HG03039 (cell line): ENCODE data around the gene TWSG1.
A peak's percentile ranks its signal among the peaks of the same experiment; 100 is the strongest.
"Not testable (repeated sequence)": the region's sequence is repeated elsewhere in the genome, so short reads cannot be mapped to it uniquely, and the experiment has no call there.

Experiments
- ATAC-seq: cut with Tn5 transposase; IDR thresholded peaks from one replicate; pipeline ENCODE4 v1.9.1; 2021; ENCODE audit warnings: mild to moderate bottlenecking, moderate library complexity; ENCODE audit not compliant: unreplicated experiment

TWSG1 gene

GRCh38 chr18:9334973-9335696 is 562 bp downstream of the TWSG1 start:
- peak; percentile 35 for ATAC-seq

GRCh38 chr18:9335697-9336045 is 1.1 kb downstream of the TWSG1 start:
- ATAC-seq, result no peak

GRCh38 chr18:9336827-9337226 is 2.3 kb downstream of the TWSG1 start:
- ATAC-seq, result no peak

- no peak for ATAC-seq
Measured at GRCh38 chr18:9337873-9338272, 3.3 kb downstream of the TWSG1 start.

GRCh38 chr18:9340472-9340871 is 5.9 kb downstream of the TWSG1 start:
- ATAC-seq, result no peak

GRCh38 chr18:9343577-9343976 is 9.0 kb downstream of the TWSG1 start:
- ATAC-seq, result no peak

GRCh38 chr18:9346775-9347174 is 12.2 kb downstream of the TWSG1 start:
- no peak for ATAC-seq

GRCh38 chr18:9348079-9348671 is 13.6 kb downstream of the TWSG1 start:
- no peak for ATAC-seq

- no peak for ATAC-seq
Measured at GRCh38 chr18:9348766-9349165, 14.2 kb downstream of the TWSG1 start.

GRCh38 chr18:9353596-9353995 is 19.0 kb downstream of the TWSG1 start:
- ATAC-seq, result peak; percentile 74

- peak; percentile 57 for ATAC-seq
Measured at GRCh38 chr18:9354256-9354655, 19.7 kb downstream of the TWSG1 start.

GRCh38 chr18:9356976-9357375 is 22.4 kb downstream of the TWSG1 start:
- ATAC-seq, result no peak

GRCh38 chr18:9359796-9360195 is 25.2 kb downstream of the TWSG1 start:
- ATAC-seq, result no peak

GRCh38 chr18:9361191-9361590 is 26.6 kb downstream of the TWSG1 start:
- no peak for ATAC-seq

GRCh38 chr18:9362869-9363268 is 28.3 kb downstream of the TWSG1 start:
- no peak for ATAC-seq

GRCh38 chr18:9364242-9364641 is 29.7 kb downstream of the TWSG1 start:
- no peak for ATAC-seq

- no peak for ATAC-seq
Measured at GRCh38 chr18:9365406-9365805, 30.8 kb downstream of the TWSG1 start.

GRCh38 chr18:9366126-9366714 is 31.6 kb downstream of the TWSG1 start:
- ATAC-seq, result no peak

- ATAC-seq, result not testable (repeated sequence)
Measured at GRCh38 chr18:9373254-9373653, 38.7 kb downstream of the TWSG1 start.

GRCh38 chr18:9379118-9379517 is 44.5 kb downstream of the TWSG1 start:
- no peak for ATAC-seq

- no peak for ATAC-seq
Measured at GRCh38 chr18:9380101-9380500, 45.5 kb downstream of the TWSG1 start.

GRCh38 chr18:9380621-9381395 is 46.2 kb downstream of the TWSG1 start:
- no peak for ATAC-seq
